Measurements from ENCODE around the gene SBNO1.
"Not testable (repeated sequence)": the region's sequence is repeated elsewhere in the genome, so short reads cannot be mapped to it uniquely, and the experiment has no call there.

GRCh38 chr12:123371667-123372368, 7.2 kb upstream of the SBNO1 start:
- TF ChIP-seq EZH2 (IDR thresholded peaks at IDR 0.05; ENCODE audit: insufficient read depth, low read length); CTCF (IDR thresholded peaks at IDR 0.05; ENCODE audit: insufficient read depth, low read depth, low read length): not testable (repeated sequence)

All from astrocyte (in vitro differentiated cells and primary cell).